ENCODE data around the gene SLC41A1.

DNA sequence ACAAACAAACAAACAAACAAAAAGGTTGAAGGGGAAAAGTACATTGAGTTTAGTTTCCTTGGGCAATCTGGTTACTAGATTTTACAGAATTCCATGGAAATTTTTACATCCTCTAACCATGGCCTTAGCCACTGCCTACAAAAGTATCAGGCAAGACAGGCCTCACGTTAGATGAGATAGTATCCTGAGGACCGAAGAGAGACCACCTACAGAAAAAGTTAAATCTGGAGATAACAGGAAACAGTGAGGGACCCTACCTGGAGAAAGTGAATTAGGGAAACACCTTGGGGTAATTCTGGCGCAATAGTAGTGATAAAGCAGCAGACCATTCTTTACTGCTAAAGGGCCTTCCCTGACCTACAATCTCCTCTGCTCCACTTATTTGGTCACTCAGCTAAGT, 46.4 kb downstream of the SLC41A1 start:
- TF ChIP-seq POLR2A (IDR thresholded peaks at IDR 0.05) = no peak
- TF ChIP-seq, protein P1, sequence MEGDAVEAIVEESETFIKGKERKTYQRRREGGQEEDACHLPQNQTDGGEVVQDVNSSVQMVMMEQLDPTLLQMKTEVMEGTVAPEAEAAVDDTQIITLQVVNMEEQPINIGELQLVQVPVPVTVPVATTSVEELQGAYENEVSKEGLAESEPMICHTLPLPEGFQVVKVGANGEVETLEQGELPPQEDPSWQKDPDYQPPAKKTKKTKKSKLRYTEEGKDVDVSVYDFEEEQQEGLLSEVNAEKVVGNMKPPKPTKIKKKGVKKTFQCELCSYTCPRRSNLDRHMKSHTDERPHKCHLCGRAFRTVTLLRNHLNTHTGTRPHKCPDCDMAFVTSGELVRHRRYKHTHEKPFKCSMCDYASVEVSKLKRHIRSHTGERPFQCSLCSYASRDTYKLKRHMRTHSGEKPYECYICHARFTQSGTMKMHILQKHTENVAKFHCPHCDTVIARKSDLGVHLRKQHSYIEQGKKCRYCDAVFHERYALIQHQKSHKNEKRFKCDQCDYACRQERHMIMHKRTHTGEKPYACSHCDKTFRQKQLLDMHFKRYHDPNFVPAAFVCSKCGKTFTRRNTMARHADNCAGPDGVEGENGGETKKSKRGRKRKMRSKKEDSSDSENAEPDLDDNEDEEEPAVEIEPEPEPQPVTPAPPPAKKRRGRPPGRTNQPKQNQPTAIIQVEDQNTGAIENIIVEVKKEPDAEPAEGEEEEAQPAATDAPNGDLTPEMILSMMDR (IDR thresholded peaks at IDR 0.05) = no peak
- no peak for TF ChIP-seq EP300 (IDR thresholded peaks at IDR 0.05)

All from tibial nerve (tissue), 4 donors.